Mesendoderm (in vitro differentiated cells): ENCODE measurements around the gene PTPRF. TPM values are rescaled to one million over a fixed set of nuclear protein-coding genes. Genes with fewer than 3 reads are reported as not detected.
A peak's percentile ranks its signal among the peaks of the same experiment; 100 is the strongest.

Source experiments
- DNase-seq: peaks from one replicate; pipeline ENCODE4 v3.0.0; 2013
- H2AK5ac ChIP-seq: 2 replicates; pipeline ENCODE4 v1.6.1; 2013; ENCODE audit warnings: low read length, inconsistent platforms
- H2BK120ac ChIP-seq: 2 replicates; pipeline ENCODE4 v1.6.1; 2013; ENCODE audit warnings: low read depth, mild to moderate bottlenecking, low read length, moderate library complexity, mixed read lengths
- H2BK15ac ChIP-seq: replicated peaks from 2 replicates; pipeline ENCODE4 v1.6.1; 2013; ENCODE audit warnings: low read depth, mild to moderate bottlenecking, moderate library complexity
- H2BK5ac ChIP-seq: 2 replicates; pipeline ENCODE4 v1.6.1; 2013; ENCODE audit warnings: low read length, inconsistent platforms
- H3K18ac ChIP-seq: 2 replicates; pipeline ENCODE4 v1.6.1; 2013; ENCODE audit warnings: mild to moderate bottlenecking, low read length, mixed read lengths
- H3K23ac ChIP-seq: one replicate; pipeline ENCODE4 v1.6.1; 2013; ENCODE audit warnings: low read length
- H3K27ac ChIP-seq: 2 replicates; pipeline ENCODE4 v1.5.1; 2013; ENCODE audit warnings: low read depth, mild to moderate bottlenecking, inconsistent platforms, low read length, moderate library complexity
- H3K27me3 ChIP-seq: 2 replicates; pipeline ENCODE4 v1.6.1; 2013; ENCODE audit warnings: low read length, control low read depth, mild to moderate bottlenecking, inconsistent platforms; ENCODE audit not compliant: insufficient read depth, poor library complexity
- H3K36me3 ChIP-seq: 2 replicates; pipeline ENCODE4 v1.6.1; 2013; ENCODE audit warnings: low read length, inconsistent platforms; ENCODE audit not compliant: control insufficient read depth, insufficient read depth
- H3K4ac ChIP-seq: one replicate; pipeline ENCODE4 v1.6.1; 2013; ENCODE audit warnings: low read depth, mild to moderate bottlenecking, low read length, moderate library complexity
- H3K4me1 ChIP-seq: 2 replicates; pipeline ENCODE4 v1.6.1; 2013; ENCODE audit warnings: low read depth, low read length, inconsistent platforms; ENCODE audit not compliant: control insufficient read depth
- H3K4me2 ChIP-seq: 2 replicates; pipeline ENCODE4 v1.6.1; 2013; ENCODE audit warnings: low read length
- H3K4me3 ChIP-seq: 2 replicates; pipeline ENCODE4 v1.5.1; 2013; ENCODE audit warnings: mild to moderate bottlenecking, low read length
- H3K56ac ChIP-seq: one replicate; pipeline ENCODE4 v1.6.1; 2013; ENCODE audit warnings: low read length
- H3K79me1 ChIP-seq: 2 replicates; pipeline ENCODE4 v1.6.1; 2013; ENCODE audit warnings: low read length, inconsistent platforms
- H3K79me2 ChIP-seq: 2 replicates; pipeline ENCODE4 v1.6.1; 2013; ENCODE audit warnings: mild to moderate bottlenecking, low read length; ENCODE audit not compliant: control insufficient read depth, insufficient read depth
- H3K9ac ChIP-seq: 2 replicates; pipeline ENCODE4 v1.6.1; 2013; ENCODE audit warnings: low read length, inconsistent platforms
- H4K5ac ChIP-seq: one replicate; pipeline ENCODE4 v1.6.1; 2013; ENCODE audit warnings: low read length
- H4K8ac ChIP-seq: one replicate; pipeline ENCODE4 v1.6.1; 2013; ENCODE audit warnings: low read depth, mild to moderate bottlenecking, control low read depth, low read length, moderate library complexity
- WGBS: extraction: QIAGEN DNeasy Blood & Tissue Kit; methylation state at CpG from one replicate; pipeline ENCODE4 v1.1.7; 2013; ENCODE audit warnings: low lambda C conversion rate, missing lambda C conversion rate; ENCODE audit not compliant: insufficient coverage; ENCODE audit errors: extremely low coverage; 5-methylcytosine and 5-hydroxymethylcytosine counted together
- polyA plus RNA-seq, 2 experiments: library from polyadenylated mRNA; stranded (reverse); fragments of 200-250 nt; gene quantifications; one replicate each; pipeline ENCODE4 v1.2.3, GENCODE V29; 2013

The PTPRF gene
- polyA plus RNA-seq (2013, experiment 1 of 2), result 91.9 TPM
- 92.8 TPM for polyA plus RNA-seq (2013, experiment 2 of 2)

- peak within 1 kb of the TSS; percentile 92 for H3K18ac ChIP-seq
- peaks cover 35% of the 10 kb centered on the region for H3K79me2 ChIP-seq
Observed at GRCh38 chr1:43530483-43531106, at the start of gene PTPRF. Gene PTPRF, plus strand, starts transcription at chr1:43530883. Its CDS starts 14,193 bp downstream, at chr1:43545076.

GRCh38 chr1:43481491-43481890, 49.2 kb upstream of the PTPRF start:
- Histone ChIP-seq H3K23ac (no peak overlapping the region), H3K27me3 (no peaks in the 10 kb centered on the region), H2BK120ac (no peak overlapping the region), H3K9ac (no peak overlapping the region), H3K56ac (no peak overlapping the region), H3K79me1 (no peaks in the 10 kb centered on the region), H3K79me2 (no peaks in the 10 kb centered on the region), H4K5ac (no peak overlapping the region), H3K4me1 (no peaks in the 10 kb centered on the region), H4K8ac (no peak overlapping the region), H3K27ac (no peak overlapping the region), H3K36me3 (no peaks in the 10 kb centered on the region), H3K4me2 (no peak overlapping the region), H3K4ac (no peak overlapping the region), H3K18ac (no peak overlapping the region), H2AK5ac (no peak overlapping the region), H3K4me3 (no peak overlapping the region), H2BK5ac (no peak overlapping the region), H2BK15ac (no peak overlapping the region)
- no CpG with 5 or more reads among the region's 2 CpGs for WGBS
- no peak for DNase-seq

More at GRCh38 chr1:43530483-43531106, at the start of gene PTPRF:
- H3K27me3 ChIP-seq, result no peaks in the 10 kb centered on the region
- H3K4me1 ChIP-seq, result peaks cover 20% of the 10 kb centered on the region
- peak within 1 kb of the TSS; percentile 91 for H3K56ac ChIP-seq
- no peaks in the 10 kb centered on the region for H3K36me3 ChIP-seq
- no peak within 1 kb of the TSS for H4K8ac ChIP-seq
- peak within 1 kb of the TSS; percentile 63 for H3K27ac ChIP-seq
- no peak within 1 kb of the TSS for H2AK5ac ChIP-seq
- peak; percentile 78 for DNase-seq
- H3K23ac ChIP-seq, result no peak within 1 kb of the TSS
- H3K4me2 ChIP-seq, result peak within 1 kb of the TSS; percentile 83
- H3K9ac ChIP-seq, result peak within 1 kb of the TSS; percentile 86
- H3K4me3 ChIP-seq, result peak within 1 kb of the TSS; percentile 54
- no peak within 1 kb of the TSS for H2BK5ac ChIP-seq
- peak within 1 kb of the TSS; percentile 49 for H2BK120ac ChIP-seq
- WGBS, result no CpG with 5 or more reads among the region's 58 CpGs
- peak within 1 kb of the TSS; percentile 92 for H3K4ac ChIP-seq
- H4K5ac ChIP-seq, result no peak within 1 kb of the TSS
- H3K79me1 ChIP-seq, result peaks cover 19% of the 10 kb centered on the region
- H2BK15ac ChIP-seq, result no peak within 1 kb of the TSS

GRCh38 chr1:43482215-43482614, 48.5 kb upstream of the PTPRF start:
- H2BK15ac ChIP-seq, result no peak overlapping the region
- no CpG with 5 or more reads among the region's 1 CpG for WGBS
- no peaks in the 10 kb centered on the region for H3K4me1 ChIP-seq

GRCh38 chr1:43484367-43484766, 46.3 kb upstream of the PTPRF start:
- no peaks in the 10 kb centered on the region for H3K36me3 ChIP-seq
- H3K4me3 ChIP-seq, result no peak overlapping the region
- H3K27ac ChIP-seq, result no peak overlapping the region
- no peak overlapping the region for H4K8ac ChIP-seq
- no peak overlapping the region for H3K4me2 ChIP-seq
- no peaks in the 10 kb centered on the region for H3K4me1 ChIP-seq
- no peak overlapping the region for H3K23ac ChIP-seq
- H2AK5ac ChIP-seq, result no peak overlapping the region
- H4K5ac ChIP-seq, result no peak overlapping the region
- no peak overlapping the region for H2BK15ac ChIP-seq
- no peak overlapping the region for H3K18ac ChIP-seq
- H3K79me1 ChIP-seq, result no peaks in the 10 kb centered on the region
- H3K56ac ChIP-seq, result no peak overlapping the region
- H3K4ac ChIP-seq, result no peak overlapping the region
- no peak overlapping the region for H3K9ac ChIP-seq
- no peaks in the 10 kb centered on the region for H3K79me2 ChIP-seq
- H2BK120ac ChIP-seq, result no peak overlapping the region
- no CpG with 5 or more reads among the region's 2 CpGs for WGBS
- no peak overlapping the region for H2BK5ac ChIP-seq
- H3K27me3 ChIP-seq, result no peaks in the 10 kb centered on the region
- no peak for DNase-seq

More at GRCh38 chr1:43482215-43482614, 48.5 kb upstream of the PTPRF start:
- no peak for DNase-seq
- Histone ChIP-seq H3K79me2 (no peaks in the 10 kb centered on the region), H4K8ac (no peak overlapping the region), H3K27me3 (no peaks in the 10 kb centered on the region), H3K4ac (no peak overlapping the region), H3K56ac (no peak overlapping the region), H2BK120ac (no peak overlapping the region), H4K5ac (no peak overlapping the region), H3K27ac (no peak overlapping the region), H3K9ac (no peak overlapping the region), H3K79me1 (no peaks in the 10 kb centered on the region), H3K4me3 (no peak overlapping the region), H3K18ac (no peak overlapping the region), H3K4me2 (no peak overlapping the region), H3K36me3 (no peaks in the 10 kb centered on the region), H2AK5ac (no peak overlapping the region), H3K23ac (no peak overlapping the region), H2BK5ac (no peak overlapping the region)

GRCh38 chr1:43488165-43488564, 42.5 kb upstream of the PTPRF start:
- WGBS, result no CpG with 5 or more reads among the region's 1 CpG
- Histone ChIP-seq H4K5ac (no peak overlapping the region), H2AK5ac (no peak overlapping the region), H3K4me1 (no peaks in the 10 kb centered on the region), H2BK15ac (no peak overlapping the region), H3K18ac (no peak overlapping the region), H3K27me3 (no peaks in the 10 kb centered on the region), H3K4me2 (no peak overlapping the region), H3K9ac (no peak overlapping the region), H3K79me2 (no peaks in the 10 kb centered on the region), H4K8ac (no peak overlapping the region), H3K4ac (no peak overlapping the region), H3K27ac (no peak overlapping the region), H2BK120ac (no peak overlapping the region), H3K56ac (no peak overlapping the region), H3K36me3 (no peaks in the 10 kb centered on the region), H2BK5ac (no peak overlapping the region), H3K23ac (no peak overlapping the region), H3K4me3 (no peak overlapping the region), H3K79me1 (no peaks in the 10 kb centered on the region)
- no peak for DNase-seq

- Histone ChIP-seq H3K4me2 (no peak overlapping the region), H3K27me3 (no peaks in the 10 kb centered on the region), H3K36me3 (no peaks in the 10 kb centered on the region), H3K4me1 (no peaks in the 10 kb centered on the region), H3K18ac (no peak overlapping the region), H3K9ac (no peak overlapping the region), H3K4me3 (no peak overlapping the region), H3K4ac (no peak overlapping the region), H4K5ac (no peak overlapping the region), H3K27ac (no peak overlapping the region), H3K79me2 (no peaks in the 10 kb centered on the region), H2BK5ac (no peak overlapping the region), H3K23ac (no peak overlapping the region), H2BK120ac (no peak overlapping the region), H2BK15ac (no peak overlapping the region), H3K56ac (no peak overlapping the region), H2AK5ac (no peak overlapping the region), H3K79me1 (no peaks in the 10 kb centered on the region), H4K8ac (no peak overlapping the region)
- no CpG with 5 or more reads among the region's 1 CpG for WGBS
- no peak for DNase-seq
Observed at GRCh38 chr1:43491061-43491460, 39.6 kb upstream of the PTPRF start.
